HG02870 (cell line): ENCODE results near the gene KRT83.
A peak's percentile ranks its signal among the peaks of the same experiment; 100 is the strongest.
"Not testable (repeated sequence)": the region's sequence is repeated elsewhere in the genome, so short reads cannot be mapped to it uniquely, and the experiment has no call there.

ENCODE experiments used
- ATAC-seq: cut with Tn5 transposase; IDR thresholded peaks from one replicate; pipeline ENCODE4 v1.9.1; 2021; ENCODE audit warnings: mild to moderate bottlenecking, moderate library complexity; ENCODE audit not compliant: unreplicated experiment

KRT83 gene

DNA sequence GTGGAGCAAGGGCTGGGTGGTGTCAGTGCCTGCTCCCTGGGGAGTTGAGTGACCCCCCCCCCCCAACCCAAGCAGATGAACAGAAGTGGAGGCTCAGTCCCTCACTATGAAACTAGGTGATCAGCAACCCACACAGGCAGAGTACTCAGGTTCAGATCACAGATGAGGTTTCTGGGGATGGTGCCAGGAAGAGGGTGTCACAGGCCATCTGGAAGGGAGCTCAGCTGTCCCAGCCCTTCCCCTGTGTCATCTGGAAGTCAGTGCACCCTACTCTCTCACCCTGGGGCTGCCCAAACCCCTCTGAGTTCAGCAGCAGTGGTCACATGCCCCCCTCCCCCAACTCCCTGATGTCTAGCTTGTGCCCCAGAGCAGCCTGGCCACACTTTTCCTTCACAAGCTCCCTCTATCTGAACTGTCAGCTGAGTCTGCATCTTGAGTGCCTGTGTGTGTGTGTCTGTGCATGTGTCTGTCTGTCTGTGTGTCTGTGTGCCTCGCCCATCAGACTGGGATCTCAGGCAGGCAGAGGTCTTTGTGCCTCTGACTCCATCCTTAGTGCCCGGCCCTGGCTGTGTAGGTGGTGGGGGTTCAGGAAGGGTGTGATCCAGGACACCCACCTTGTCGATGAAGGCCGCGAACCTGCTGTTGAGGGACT lies 30.6 kb downstream of the KRT83 start:
- ATAC-seq, result not testable (repeated sequence)

DNA sequence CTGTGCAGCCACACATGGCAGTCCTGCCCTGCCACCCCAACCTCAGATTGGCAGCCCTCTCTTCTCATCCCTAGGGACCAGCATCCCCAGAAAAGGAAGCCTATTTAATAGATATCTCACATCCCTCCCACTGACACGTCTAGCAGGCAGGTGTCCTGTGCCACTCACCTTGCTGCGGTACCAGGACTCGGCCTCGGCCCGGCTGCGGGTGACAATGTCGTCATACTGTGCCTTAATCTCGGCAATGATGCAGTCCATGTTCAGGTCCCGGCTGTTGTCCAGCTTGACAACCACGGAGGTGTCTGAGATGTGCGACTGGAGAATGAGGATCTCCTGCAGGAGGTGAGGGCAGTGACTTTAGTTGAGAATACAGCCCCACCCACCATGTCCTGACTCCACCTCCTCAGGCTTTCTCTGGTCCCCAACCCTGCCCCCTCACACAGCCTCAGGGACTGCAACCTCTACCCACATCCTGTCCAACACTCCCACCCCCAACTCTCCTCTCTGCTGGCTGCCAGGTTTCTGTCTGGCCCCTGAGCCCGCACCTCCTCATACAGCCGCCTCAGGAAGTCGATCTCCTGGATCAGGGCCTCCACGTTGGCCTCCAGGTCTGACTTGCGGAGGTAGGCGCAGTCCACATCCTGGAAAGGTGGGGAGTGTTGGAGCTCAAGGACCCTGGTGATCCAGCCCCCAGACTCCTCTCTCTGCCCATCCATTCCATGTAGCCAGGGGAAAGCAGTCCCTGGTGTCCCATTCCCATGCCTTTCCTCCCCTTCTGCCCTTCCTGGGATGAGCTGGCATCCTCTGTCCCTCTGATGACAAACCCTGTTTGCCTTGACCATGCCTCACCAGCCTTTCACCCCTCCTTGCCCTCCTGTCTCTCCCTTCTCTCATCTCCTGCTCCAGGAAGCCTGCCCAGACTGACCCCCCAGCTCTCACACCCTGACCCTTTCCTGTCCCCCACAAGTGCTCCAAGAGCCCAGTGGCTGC lies 33.1 kb downstream of the KRT83 start:
- ATAC-seq, result peak; percentile 74

DNA sequence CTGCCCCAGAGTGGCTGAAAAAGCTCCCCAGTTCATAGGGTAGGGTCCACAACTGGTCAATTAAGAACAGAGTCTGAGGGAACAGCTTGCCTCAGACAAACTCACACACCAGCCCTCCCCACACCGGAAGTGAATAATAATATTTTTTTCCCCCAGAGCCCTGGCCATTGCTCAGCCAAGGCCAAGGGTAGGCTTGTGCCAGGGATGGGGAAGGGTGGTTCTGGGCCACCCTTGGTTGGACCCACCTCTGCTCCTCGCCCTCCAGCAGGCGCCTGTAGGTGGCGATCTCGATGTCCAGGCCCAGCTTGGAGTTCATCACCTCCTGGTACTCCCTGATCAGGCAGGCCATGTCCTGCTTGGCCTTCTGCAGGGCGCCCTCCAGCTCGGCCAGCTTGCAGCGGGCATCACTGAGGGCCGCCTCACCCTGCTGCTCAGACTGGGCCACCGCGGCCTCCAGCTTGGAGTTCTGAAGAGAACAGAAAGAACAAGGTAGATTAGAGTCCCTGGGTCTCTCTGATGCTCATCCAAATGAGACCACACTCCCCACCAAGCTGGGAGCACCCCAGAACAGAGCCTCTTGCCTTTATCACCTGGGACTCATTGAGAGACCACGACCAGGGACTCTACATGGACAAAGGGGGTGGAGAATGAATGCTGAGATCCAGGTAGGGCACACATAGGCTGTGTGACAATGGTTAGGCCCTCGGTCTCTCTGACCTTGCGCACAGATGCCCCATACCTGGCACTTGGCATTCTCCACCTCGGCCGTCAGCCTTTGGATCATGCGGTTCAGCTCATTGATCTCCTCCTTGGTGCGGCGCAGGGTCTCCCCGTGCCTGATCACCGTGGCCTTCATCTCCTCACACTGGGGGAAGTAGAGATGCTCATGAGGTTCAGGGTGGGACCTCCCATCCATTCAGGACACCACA lies 34.1 kb downstream of the KRT83 start:
- not testable (repeated sequence) for ATAC-seq

DNA sequence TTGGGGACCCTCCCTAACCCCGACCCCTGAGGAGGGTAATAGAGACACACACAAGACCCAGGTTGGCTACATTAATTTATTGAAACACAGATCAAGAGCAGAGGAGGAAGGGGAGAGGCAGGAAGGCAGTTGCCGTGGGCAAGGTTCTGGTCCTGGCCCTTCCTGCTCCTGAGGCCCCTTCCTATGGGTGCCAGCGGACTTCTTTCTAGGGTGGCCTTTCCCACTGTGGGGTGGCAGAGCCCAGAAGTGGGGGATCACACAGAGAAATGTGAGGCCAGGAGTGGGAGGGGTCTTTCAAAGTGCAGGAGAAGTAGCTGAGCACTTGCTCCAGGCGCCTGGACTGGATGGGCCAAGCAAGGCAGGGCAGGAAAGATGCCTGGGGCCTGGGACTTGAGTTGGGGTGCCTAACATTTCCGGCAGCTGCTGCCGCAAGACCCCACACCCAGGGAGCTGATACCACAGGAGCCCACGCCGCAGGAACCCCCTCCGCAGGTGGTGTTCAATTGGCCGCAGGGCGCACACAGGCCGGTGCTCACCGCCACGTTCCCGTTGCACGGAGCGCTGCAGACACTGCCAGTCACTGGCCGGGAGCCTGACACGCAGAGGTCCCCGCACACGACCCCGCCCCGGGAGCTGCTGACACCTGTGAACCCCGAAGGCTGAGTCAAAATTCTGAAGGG lies 35.2 kb downstream of the KRT83 start:
- ATAC-seq, result no peak

DNA sequence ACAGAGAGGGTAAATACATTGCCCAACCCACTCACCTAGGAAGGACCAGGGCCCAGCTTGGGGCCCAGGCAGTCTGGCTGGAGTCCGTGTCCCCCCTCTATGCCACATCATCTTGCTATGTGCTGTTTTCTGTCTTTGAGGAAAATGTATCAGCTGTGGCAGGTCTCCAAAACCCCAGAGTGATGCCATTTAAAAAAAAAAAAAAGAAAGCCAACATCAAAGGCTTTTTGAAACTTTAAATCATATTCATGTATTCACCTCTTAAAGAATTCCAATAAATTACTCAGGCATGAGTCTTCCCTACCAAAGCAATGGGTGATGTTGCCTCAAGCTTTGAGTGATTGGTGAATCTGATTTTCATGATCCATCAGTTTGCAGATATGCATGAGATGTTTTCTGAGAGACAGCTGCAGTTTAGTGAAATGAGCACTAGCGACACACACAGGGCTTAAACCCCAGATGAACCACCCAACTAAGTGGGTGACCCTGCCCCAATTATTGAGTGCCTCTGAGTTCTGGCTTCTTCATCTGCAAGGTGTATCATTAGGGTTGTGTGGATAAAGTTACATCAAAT lies 35.9 kb downstream of the KRT83 start:
- ATAC-seq, result no peak

DNA sequence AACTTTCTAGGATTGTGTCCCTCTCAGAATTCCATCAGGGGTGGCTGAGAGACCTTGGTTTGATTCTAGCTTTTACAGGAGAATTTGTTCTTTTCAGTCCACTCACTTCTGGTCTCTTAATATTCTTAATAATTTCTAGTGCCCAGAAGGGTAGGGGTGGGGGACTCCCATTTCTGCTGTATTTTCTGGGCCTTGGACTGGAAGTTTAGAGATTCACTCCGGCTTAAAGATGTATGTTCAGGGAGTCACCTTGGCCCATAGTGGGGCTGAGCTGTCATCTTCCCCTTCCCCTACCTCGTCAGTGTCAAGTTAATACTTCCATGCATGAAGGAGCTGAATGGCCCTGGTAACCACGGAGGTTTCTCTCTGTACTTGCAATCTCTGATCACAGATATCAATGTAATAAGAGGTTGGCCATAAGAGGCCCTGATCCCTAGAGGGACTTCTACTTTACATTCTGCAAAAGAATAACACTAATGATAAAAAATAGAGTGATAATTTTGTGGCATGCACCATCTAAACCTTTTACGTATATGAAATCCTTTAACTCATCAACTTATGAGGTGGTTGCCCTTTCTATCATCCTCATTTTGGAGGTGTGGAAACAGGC lies 36.5 kb downstream of the KRT83 start:
- no peak for ATAC-seq

DNA sequence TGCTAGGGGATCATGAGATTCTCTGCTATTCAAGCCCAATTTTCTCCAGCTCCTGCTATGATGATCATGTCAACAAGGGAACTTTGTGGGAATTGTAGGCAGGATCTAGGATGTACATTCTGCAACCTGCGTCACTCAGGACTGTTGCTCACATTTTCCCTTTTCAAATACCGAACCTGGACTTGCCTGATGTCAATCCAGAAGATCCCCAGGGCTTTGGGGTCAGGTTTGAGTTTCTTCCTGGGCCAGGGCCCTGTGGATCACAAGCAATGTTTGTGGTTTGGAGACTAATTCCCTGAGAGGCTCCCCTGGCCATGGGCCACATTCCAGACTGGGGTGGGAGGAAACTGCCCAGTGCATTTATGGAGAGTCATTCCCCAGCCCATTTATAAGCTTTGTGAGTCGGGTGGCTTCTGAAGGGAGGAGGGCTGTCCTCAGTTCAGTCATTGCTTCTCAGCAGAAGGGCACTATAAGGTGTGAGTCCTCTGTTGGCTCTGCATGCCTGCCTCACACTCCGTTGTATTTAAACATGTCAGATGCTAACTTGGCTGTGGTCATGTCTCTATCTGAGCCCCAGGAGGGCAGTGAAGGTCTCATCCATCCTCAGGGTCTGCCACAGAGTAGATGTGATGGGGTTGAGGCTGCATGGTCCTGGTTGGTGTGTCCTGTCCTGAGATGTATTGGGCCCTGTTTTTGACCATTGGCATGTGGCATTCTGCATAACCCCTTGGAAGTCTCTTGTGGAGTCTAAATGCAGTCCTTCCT lies 40.2 kb downstream of the KRT83 start:
- no peak for ATAC-seq

DNA sequence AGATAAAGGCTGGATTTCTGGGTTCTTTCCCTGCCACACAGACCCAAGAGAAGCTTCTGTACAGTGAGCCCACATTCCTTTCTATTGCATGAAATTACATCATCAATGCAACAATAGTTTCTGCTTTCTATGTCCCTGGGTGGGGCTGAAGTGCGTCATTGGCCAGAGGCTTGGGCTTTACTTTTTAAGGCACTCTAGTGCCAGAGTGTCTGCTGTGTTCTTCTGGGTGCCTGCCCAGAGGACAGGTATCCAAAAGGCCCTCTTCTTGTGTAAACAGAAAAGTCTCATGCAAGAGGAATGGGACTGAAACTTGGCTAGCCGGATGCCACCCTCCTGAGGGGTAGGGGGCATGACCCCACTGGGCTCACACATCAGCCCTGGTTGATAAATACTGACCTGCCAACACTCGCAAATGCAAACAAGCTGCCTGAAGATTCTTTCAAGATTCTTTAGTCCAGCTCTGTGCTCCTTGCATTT lies 40.8 kb downstream of the KRT83 start:
- no peak for ATAC-seq

DNA sequence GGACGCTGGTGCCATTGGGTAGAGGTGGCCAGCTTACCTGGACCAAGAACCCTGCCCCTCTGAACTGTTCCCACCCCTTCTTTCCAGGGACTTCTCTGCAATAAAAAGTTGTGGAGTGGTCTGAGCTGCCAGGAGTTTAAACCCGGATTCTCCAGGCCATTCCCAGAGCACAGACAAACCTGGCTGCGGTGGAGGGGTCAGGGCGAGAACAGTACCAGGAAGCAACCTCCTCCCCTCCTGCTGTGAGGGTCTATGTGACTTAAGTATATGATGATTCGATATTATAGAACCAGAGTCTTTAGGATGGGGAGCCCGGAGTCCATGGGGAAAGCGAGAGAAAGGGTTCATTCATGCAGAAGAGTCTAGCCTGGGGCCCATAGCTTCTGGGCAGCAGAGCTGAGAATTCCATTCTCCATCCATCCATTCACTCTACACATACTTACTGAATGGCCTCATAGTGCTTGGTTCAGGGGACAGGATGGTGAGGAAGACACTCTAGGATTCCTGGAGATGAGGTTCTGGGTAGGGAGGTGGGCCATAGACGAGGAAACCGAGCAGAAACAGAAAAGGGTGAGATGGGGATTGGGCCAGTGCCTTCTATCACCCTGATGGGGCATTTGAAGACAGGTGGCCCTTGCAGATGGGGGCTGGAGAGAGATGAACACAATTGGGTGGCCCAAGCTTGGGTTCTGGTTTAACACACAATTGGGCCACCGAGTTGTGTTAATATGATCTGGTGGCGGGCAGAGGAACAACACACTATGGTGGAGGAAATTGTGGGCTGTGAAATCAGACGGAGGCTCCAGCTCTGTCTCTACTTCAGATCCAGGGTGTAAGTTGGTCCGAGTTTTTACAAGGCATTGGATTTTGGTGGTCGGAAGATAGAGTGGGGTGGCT lies 41.5 kb downstream of the KRT83 start:
- no peak for ATAC-seq

DNA sequence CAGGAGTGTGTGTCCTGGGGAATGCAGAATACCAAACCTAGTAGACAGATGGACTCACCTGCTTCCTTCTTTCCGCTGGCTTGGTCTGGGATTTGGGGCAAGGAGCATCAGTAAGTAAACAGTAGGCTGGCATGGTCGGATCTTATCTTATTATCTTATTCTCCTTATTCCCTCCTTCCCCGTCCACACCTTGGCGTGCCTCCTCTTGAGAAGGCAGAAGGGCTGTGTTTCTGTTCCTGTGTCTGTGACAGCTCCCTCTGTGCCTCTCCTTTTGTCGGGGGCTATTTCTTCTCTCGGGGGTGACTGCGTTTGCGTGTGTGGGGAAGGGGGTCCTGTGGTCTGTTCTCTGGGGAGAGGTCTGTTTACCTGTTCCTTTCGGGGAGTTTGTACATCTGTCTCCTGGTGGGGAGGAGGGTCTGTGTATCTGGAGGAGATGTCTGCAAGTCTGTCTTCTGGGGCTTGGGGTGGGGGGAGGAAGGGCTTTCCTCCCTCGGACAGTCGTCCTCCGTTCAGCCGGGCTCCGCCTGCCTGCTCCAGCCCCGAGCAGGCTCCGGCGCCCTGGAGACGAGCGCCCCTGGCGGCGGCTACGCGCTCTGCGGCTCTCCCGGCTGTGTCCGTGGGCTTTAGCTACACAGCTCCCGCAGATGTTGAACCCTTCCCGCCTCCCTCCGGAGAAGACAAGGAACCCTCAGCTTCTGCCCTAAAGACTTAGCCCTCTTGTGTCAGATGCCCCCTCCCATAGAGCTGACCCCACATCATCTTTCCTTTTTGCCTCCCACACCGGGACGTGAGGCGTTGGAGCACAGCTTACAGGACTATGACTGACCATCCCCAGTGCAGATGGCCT lies 42.4 kb downstream of the KRT83 start:
- ATAC-seq, result peak; percentile 63

DNA sequence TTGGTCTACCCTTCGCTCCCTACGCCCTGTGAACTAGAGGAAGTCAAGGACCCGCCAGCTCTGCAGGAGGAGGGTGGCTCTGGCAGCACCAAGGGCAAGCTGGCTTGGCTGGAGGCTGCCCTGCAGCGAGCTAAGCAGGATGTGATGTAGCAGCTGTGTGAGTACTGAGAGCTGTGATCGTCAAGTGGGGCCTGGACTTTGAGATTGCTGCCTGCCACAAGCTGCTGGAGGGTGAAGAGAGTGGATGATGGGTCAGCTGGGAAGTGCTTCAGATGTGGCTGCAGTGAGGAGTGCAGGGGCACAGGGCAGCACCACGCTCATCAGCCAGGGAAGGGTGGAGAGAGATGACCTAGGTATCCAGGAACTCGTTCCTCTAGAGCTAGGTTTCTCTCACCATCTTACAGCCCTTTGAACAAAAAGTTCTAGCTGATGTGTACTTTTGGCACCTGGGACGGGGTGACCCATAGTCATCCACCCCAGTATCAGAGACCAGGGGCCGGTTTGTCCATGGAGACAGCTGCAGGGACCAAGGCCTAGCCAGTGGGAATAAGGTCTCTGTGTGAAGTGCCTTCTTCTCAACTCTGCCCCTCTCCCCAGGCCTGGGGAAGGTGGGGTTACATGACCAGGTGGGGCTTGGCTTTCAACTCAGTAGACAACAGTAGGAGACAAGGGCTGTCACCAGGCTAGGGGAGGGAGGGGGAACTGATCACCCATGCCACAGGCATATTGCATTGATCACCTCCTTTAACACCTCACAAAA lies 43.5 kb downstream of the KRT83 start:
- no peak for ATAC-seq

DNA sequence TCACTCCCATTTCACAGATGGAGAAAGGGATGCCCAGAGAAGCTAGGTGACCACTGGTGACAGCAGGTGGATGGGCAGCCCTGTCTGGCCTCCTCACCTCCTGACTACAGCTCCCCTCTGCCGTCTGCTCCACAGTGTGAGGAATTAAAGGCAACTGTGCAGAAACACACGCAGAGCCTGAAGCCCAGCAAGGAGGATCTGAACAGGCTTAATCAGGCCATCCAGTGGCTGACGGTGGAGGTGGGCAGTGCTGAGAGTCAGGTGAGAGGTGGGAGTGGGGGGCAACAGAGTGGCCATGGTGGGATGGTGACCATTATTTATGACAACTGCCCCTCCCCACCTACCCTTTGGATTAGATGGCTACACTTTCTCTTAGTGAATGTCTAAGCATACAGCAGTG lies 45.5 kb downstream of the KRT83 start:
- no peak for ATAC-seq

DNA sequence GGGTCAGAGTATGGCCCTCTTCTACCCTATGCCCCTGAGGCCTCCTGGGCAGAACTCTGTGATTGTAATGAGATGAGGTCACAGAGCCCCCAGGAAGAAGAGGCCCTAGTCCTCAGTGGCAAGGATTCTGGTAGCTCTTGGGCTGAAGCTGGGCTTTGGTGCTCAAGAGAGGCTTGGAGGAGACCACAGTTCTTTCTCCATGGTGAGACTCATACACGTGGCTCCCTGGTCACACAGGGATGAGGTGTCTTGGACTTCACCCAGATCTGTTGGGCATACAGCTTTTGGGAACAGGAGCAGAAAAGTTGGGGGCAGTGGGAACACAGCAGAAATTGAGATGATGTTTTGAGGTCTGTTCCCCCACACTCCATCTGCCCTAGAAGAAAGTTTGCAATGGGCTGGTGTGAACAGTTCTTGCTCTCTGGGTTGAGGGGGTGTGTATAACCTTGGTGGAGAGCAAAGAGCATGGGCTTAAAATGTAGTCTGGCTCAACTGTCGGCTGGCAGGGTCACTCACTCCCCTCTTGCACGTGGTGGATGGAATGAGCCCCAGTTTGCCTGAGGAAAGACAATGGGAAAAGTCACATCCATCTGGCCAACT lies 46.6 kb downstream of the KRT83 start, which contains the start of gene KRT86:
Gene KRT86, plus strand, starts transcription at position 125 of the 600 bp plus-strand sequence. CDS start 27,272 bp downstream, outside the sequence.
- ATAC-seq, result no peak

DNA sequence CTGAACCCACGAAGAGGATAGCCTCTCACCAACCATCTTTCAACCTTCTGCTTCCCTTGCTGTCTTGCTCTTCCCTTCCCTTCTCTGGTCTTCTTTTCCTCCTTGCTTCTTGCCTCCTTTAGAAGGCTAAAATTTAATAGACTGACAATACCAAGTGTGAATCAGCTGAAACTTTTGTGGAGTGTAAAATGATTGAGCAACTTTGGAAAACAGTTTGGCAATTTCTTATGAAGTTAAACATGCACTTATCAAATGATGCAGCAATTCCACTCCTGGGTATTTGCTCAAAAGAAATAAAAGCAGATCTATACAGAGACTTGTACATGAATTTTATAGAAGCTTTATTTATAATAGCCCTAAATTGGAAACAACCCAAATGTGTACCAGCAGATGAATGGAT lies 50.0 kb downstream of the KRT83 start:
- ATAC-seq, result no peak

DNA sequence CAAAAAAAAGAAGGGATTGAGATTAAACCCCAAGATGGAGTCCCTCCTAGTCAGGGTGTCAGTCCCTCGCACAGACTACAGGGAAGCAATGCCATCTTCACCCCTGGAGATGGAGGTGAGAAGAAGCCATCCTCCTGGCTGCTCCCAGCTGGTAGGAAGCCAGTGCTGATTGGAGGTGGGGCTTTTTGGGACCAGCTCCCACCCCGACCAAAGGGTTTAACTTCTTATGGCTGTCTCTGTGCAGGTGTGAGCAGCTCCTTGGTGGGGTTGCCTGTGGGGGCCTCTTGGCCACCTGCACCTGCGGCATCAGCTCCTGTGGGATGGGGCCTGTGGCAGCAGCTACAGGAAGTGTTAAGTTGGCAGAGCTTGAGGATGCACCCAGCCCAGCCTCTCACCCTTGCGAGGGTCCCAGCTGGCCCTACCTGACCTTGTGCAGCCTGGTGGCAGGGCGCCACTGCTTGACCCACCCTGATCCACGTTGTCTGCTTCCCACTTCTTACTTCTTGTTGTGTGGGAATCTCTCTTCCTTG lies 50.6 kb downstream of the KRT83 start:
- no peak for ATAC-seq
